ENCODE data around the gene ANKRD44.
A peak's percentile ranks its signal among the peaks of the same experiment; 100 is the strongest.

ANKRD44 gene

DNA sequence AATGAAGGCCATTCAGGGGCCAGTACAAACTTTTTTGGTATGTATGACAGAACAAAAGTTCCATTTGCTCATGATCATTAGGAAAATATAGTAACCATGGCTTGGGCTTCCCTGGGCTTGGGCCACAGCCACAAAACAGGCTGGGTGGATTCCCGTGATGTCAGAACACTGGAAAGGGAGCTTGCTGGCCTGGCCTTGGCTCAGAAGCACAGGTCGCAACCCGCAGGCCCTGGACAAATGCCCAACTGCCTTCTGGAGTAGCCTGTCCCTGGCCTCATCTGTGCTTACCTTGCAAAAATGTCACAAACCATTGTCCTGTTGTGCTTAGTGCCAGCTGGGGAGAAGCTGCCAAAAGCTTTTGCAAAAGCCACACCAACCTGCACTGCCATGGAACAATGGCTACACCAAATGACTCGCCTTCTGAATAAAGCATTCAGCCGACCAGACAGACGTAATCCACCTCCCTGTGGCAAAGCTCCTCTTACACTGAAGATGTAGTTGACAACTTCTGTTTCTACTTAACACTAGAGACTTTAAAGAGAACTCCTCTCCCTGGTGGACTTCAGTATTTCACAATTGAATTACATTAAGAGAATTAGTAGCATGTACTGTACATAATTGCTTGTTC, 125.5 kb downstream of the ANKRD44 start:
- Mint-ChIP-seq H3K9me3 (no peaks in the 10 kb centered on the region), H3K36me3 (peaks cover 36% of the 10 kb centered on the region), H3K4me3 (no peak overlapping the region), H3K4me1 (peaks cover 48% of the 10 kb centered on the region), H3K27ac (peak overlapping the region; percentile 56), H3K27me3 (no peaks in the 10 kb centered on the region)
- no peak for DNase-seq (ENCODE audit: low spot score in 2 of 2)
- no peak for ATAC-seq (ENCODE audit: low read depth)

- peaks cover 38% of the 10 kb centered on the region for H3K4me1 Mint-ChIP-seq
- H3K36me3 Mint-ChIP-seq = peaks cover 40% of the 10 kb centered on the region
- no peak for DNase-seq (ENCODE audit: low spot score in 2 of 2)
- ATAC-seq (ENCODE audit: low read depth) = no peak
- H3K9me3 Mint-ChIP-seq = no peaks in the 10 kb centered on the region
- H3K27ac Mint-ChIP-seq = peak overlapping the region; percentile 56
- H3K27me3 Mint-ChIP-seq = no peaks in the 10 kb centered on the region
- H3K4me3 Mint-ChIP-seq = no peak overlapping the region
Measured at GRCh38 chr2:197183355-197183754, 127.2 kb downstream of the ANKRD44 start.

DNA sequence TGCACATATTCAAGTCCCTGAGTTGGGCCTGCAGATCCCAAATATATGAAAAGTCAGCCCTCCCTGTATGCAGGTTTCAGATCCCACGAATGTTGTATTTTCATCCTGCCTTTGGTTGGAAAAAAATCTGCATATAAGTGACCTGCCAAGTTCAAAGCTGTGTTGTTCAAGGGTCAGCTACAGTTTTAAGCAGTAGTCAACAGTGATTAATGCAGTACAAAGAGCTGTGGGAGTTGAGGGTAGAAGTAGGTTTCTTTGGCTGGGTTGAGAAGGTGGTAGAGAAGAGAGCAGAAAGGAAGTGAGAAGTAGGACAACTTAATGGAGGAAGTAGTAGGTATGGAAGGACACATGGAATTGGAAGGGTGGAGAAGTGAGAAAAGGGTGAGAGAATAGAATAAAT, 127.9 kb downstream of the ANKRD44 start:
- H3K4me1 Mint-ChIP-seq = peaks cover 31% of the 10 kb centered on the region
- no peaks in the 10 kb centered on the region for H3K27me3 Mint-ChIP-seq
- no peaks in the 10 kb centered on the region for H3K9me3 Mint-ChIP-seq
- peaks cover 40% of the 10 kb centered on the region for H3K36me3 Mint-ChIP-seq
- DNase-seq (ENCODE audit: low spot score in 2 of 2) (no peak), ATAC-seq (ENCODE audit: low read depth) (no peak)
- no peak overlapping the region for H3K4me3 Mint-ChIP-seq
- peak overlapping the region; percentile 56 for H3K27ac Mint-ChIP-seq

DNA sequence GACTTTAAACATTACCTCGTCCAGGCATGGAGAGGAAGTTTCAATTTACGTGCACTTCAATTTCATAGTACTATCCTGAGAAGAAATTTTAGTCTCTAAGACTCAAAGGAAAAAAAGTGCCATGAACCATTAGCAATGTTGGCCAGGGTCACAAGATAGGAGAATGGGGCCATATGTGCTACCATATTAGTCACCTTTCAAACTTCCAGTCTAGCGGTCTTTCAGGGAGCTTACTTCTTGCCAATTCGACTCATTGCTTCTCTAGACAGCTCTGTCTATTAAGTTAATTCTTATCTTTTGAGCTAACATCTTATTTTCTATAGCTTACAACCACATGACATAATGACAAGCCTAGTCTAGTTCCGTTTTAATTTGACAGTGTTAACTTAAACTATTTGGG, 129.1 kb downstream of the ANKRD44 start:
- Mint-ChIP-seq H3K9me3 (no peaks in the 10 kb centered on the region), H3K36me3 (peaks cover 40% of the 10 kb centered on the region), H3K4me1 (peaks cover 29% of the 10 kb centered on the region), H3K4me3 (no peak overlapping the region), H3K27ac (peak overlapping the region; percentile 79), H3K27me3 (no peaks in the 10 kb centered on the region)
- ATAC-seq (ENCODE audit: low read depth) (no peak), DNase-seq (ENCODE audit: low spot score in 2 of 2) (no peak)

DNA sequence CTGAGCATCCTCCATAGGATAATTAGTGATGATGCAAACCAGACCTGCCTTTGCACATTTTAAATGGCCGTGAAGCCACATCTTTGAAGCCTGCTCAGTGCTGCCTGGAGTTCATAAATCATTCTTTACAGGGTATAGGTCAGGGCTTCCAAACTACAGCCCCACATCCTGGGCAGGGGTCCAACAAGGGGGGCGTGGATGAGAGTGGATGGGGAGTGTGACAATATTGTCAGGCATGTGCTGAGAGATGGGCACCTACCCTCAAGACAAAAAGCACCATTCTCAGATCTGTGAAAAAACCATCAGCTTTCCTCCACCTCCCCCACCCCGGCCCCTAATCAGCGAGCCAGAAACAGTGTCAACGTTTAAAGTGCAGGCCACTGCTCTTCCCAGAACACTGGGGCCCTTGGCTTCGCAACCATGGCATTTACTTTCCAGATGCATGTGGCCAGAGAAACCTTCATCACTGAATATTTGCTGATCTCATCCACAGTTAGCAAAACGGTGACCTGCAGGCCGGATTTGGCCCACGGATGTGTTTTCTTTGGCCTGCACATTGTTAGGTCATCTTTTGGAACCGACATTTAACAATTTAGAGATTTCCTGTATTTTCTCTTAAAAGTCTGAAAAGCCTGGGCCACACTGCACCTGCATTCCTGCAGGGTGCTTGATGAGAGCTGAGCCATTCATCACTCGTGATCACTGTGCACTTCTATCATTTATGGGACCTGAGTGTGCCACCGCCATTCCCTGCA, 130.7 kb downstream of the ANKRD44 start:
- Mint-ChIP-seq H3K36me3 (peaks cover 32% of the 10 kb centered on the region), H3K4me1 (peaks cover 36% of the 10 kb centered on the region), H3K9me3 (no peaks in the 10 kb centered on the region), H3K27me3 (no peaks in the 10 kb centered on the region), H3K27ac (no peak overlapping the region), H3K4me3 (no peak overlapping the region)
- DNase-seq (ENCODE audit: low spot score in 2 of 2) (no peak), ATAC-seq (ENCODE audit: low read depth) (no peak)

DNA sequence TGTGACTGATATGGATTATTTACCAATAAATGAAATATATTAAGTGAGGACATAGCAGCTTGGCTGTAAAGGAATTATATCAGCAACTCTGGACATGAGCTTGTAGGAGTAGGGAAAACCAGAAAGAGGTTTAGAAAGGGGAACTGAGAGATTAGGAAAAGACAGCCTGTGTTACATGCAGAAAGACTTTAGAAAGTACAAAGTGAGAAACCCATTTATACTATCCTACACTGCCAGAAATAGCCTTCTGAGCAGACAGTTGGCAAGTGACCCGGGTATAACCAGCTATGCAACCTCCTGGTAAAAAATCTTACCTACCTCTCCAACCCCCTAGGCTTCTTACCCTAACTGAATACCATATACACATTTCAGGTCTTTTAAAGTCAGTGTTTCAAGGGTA, 134.1 kb downstream of the ANKRD44 start:
- H3K4me1 Mint-ChIP-seq = peaks cover 20% of the 10 kb centered on the region
- no peaks in the 10 kb centered on the region for H3K9me3 Mint-ChIP-seq
- H3K4me3 Mint-ChIP-seq = no peak overlapping the region

GRCh38 chr2:197174539-197175094, 136.0 kb downstream of the ANKRD44 start:
- H3K27ac Mint-ChIP-seq = peak overlapping the region; percentile 32

More for the DNA sequence above, 134.1 kb downstream of the ANKRD44 start:
- H3K36me3 Mint-ChIP-seq = peaks cover 16% of the 10 kb centered on the region
- no peak for ATAC-seq (ENCODE audit: low read depth)
- H3K27me3 Mint-ChIP-seq = no peaks in the 10 kb centered on the region
- peak overlapping the region; percentile 48 for H3K27ac Mint-ChIP-seq
- no peak for DNase-seq (ENCODE audit: low spot score in 2 of 2)

DNA sequence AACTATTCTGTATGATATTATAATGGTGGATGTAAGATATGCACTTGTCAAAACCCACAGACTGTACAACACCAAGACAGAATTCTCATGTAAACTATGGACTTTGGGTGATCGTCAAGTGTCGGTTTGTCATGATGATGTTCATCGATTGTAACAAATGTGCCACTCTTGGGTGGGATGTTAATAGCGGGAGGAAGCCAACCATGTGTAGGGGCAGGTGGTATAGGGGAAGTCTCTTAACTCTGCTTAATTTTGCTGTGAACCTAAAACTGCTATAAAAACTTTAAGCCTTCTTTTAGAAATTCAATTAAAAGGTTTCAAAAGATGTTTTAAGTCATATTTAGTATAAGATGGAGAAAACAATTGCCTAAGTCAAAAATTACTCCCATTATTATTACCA, 139.0 kb downstream of the ANKRD44 start:
- H3K27ac Mint-ChIP-seq = peak overlapping the region; percentile 71
- H3K36me3 Mint-ChIP-seq = peaks cover 15% of the 10 kb centered on the region
- peaks cover 47% of the 10 kb centered on the region for H3K4me1 Mint-ChIP-seq
- no peaks in the 10 kb centered on the region for H3K9me3 Mint-ChIP-seq
- H3K4me3 Mint-ChIP-seq = no peak overlapping the region
- no peaks in the 10 kb centered on the region for H3K27me3 Mint-ChIP-seq
- ATAC-seq (ENCODE audit: low read depth) = no peak
- no peak for DNase-seq (ENCODE audit: low spot score in 2 of 2)

More at GRCh38 chr2:197174539-197175094, 136.0 kb downstream of the ANKRD44 start:
- H3K4me3 Mint-ChIP-seq = no peak overlapping the region
- H3K4me1 Mint-ChIP-seq = peaks cover 32% of the 10 kb centered on the region
- ATAC-seq (ENCODE audit: low read depth) (no peak), DNase-seq (ENCODE audit: low spot score in 2 of 2) (no peak)
- peaks cover 16% of the 10 kb centered on the region for H3K36me3 Mint-ChIP-seq
- H3K27me3 Mint-ChIP-seq = no peaks in the 10 kb centered on the region
- no peaks in the 10 kb centered on the region for H3K9me3 Mint-ChIP-seq

DNA sequence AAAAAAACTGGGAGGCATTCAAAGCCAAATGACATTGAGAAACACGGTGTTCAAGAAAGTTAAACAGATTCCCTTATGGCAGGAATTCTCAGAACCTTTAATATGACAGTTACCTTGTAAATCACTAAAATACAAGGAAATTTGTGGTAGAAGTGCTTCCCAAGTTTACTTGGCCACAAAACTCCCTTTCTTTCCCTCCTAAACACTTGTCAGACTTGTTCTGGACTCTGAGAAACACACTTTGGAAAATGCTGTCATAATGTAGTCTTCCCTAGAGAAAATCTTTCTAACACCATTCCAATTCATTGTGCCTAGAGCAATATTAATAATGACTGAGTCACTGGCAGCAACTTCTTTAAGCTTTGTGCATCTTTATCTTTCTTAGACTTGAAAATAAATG, 140.4 kb downstream of the ANKRD44 start:
- H3K4me1 Mint-ChIP-seq = peaks cover 40% of the 10 kb centered on the region
- DNase-seq (ENCODE audit: low spot score in 2 of 2) = no peak
- no peak for ATAC-seq (ENCODE audit: low read depth)
- no peak overlapping the region for H3K4me3 Mint-ChIP-seq
- H3K27ac Mint-ChIP-seq = peak overlapping the region; percentile 71
- H3K9me3 Mint-ChIP-seq = no peaks in the 10 kb centered on the region
- H3K36me3 Mint-ChIP-seq = peaks cover 15% of the 10 kb centered on the region
- H3K27me3 Mint-ChIP-seq = no peaks in the 10 kb centered on the region

DNA sequence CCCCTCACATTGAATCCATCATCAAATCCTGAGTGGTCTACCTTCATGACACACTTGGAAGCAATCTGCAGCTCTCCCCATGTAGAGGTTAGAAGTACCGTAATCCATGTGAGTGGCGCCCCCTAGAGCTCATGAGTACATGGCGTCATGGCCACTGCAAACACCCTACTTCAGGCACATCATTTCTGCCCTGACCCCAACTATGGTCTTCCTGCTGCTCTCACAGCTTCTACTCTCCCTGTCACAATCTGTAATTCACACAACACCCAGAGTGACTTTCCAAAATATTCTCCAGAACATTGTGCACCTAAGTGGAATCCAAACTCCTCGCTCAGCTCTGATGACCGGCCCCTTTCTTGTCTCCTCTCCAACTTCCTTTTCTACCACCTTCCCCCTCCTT, 141.9 kb downstream of the ANKRD44 start:
- Mint-ChIP-seq H3K27ac (peak overlapping the region; percentile 71), H3K4me3 (peak overlapping the region; percentile 14), H3K4me1 (peaks cover 40% of the 10 kb centered on the region), H3K27me3 (no peaks in the 10 kb centered on the region), H3K36me3 (peaks cover 18% of the 10 kb centered on the region), H3K9me3 (no peaks in the 10 kb centered on the region)
- ATAC-seq (ENCODE audit: low read depth) (peak; percentile 93), DNase-seq (ENCODE audit: low spot score in 2 of 2) (peak; percentile 70 to 71)

GRCh38 chr2:197167608-197168314, 142.8 kb downstream of the ANKRD44 start:
- Mint-ChIP-seq H3K9me3 (no peaks in the 10 kb centered on the region), H3K4me1 (peaks cover 46% of the 10 kb centered on the region), H3K4me3 (no peak overlapping the region), H3K27ac (peak overlapping the region; percentile 80), H3K36me3 (peaks cover 20% of the 10 kb centered on the region), H3K27me3 (no peaks in the 10 kb centered on the region)
- no peak for ATAC-seq (ENCODE audit: low read depth)
- no peak for DNase-seq (ENCODE audit: low spot score in 2 of 2)

- H3K27ac Mint-ChIP-seq = peak overlapping the region; percentile 83
Measured at GRCh38 chr2:197165020-197165419, 145.6 kb downstream of the ANKRD44 start.

DNA sequence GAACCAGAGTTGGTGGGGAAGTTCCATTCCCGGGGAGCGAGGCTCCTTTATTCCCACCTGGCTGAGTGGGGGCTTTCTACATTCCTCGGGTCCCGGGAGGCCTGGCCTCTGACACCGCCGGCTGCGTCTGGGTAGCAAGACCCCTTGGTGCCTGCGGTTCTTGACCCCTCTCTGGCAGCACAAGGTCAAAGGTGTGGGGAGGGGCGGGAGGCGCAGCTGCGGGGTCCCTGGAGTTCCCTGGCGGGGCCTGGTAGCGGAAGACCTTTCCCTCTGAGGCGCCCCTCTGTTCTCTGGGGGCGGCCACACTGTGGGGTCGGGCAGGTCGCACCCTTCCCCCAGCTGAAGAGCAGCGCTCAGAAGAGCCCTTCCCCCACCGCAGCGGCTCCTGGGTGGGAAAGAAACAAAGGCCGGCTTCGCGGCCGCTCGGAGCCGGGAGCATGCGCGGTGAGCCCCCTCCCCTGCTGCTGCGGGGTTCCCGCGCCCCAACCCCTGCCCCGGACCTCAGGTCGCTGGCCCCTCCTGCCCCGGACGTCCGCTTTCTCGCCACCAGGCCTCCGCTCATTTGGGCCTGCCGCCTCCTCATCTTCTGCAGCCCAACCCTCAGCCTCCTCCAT, 146.3 kb downstream of the ANKRD44 start:
- Mint-ChIP-seq H3K36me3 (peaks cover 20% of the 10 kb centered on the region), H3K27me3 (no peaks in the 10 kb centered on the region), H3K27ac (peak overlapping the region; percentile 83), H3K4me3 (no peak overlapping the region), H3K4me1 (peaks cover 57% of the 10 kb centered on the region), H3K9me3 (no peaks in the 10 kb centered on the region)
- DNase-seq (ENCODE audit: low spot score in 2 of 2) (no peak), ATAC-seq (ENCODE audit: low read depth) (no peak)

More at GRCh38 chr2:197165020-197165419, 145.6 kb downstream of the ANKRD44 start:
- no peak for DNase-seq (ENCODE audit: low spot score in 2 of 2)
- no peak overlapping the region for H3K4me3 Mint-ChIP-seq
- H3K9me3 Mint-ChIP-seq = no peaks in the 10 kb centered on the region
- no peak for ATAC-seq (ENCODE audit: low read depth)
- peaks cover 20% of the 10 kb centered on the region for H3K36me3 Mint-ChIP-seq
- no peaks in the 10 kb centered on the region for H3K27me3 Mint-ChIP-seq
- peaks cover 55% of the 10 kb centered on the region for H3K4me1 Mint-ChIP-seq

Measured in memory B cell (primary cell).